K562 (cell line): ENCODE results near the gene MAP1LC3B.

Source experiments
- CEBPZ ChIP-seq: fragments of 150-350 bp; IDR thresholded peaks from 2 replicates; pipeline ENCODE4 v1.6.1; 2014; ENCODE audit warnings: low read depth, mild to moderate bottlenecking, low read length, borderline replicate concordance
- CTCF ChIP-seq, 3 experiments: IDR thresholded peaks in 2 of 3; conservative IDR thresholded peaks in 1 of 3; 2 replicates each; pipeline ENCODE4 v1.5.1; 2011 to 2012; ENCODE audit warnings: low read length in 3 of 3, mild to moderate bottlenecking in 3 of 3, control low read depth in 2 of 3, improper control_type of control experiment in 1 of 3, inconsistent platforms in 1 of 3, low read depth in 1 of 3, mixed read lengths in 1 of 3, moderate library complexity in 1 of 3; ENCODE audit not compliant: insufficient read depth in 2 of 3
- EP300 ChIP-seq: IDR thresholded peaks from 2 replicates; pipeline ENCODE4 v1.6.1; 2012; ENCODE audit warnings: low read length, improper control_type of control experiment
- ESRRA ChIP-seq: fragments of 450-650 bp; IDR thresholded peaks from 2 replicates; pipeline ENCODE4 v1.6.1; 2014; ENCODE audit warnings: low read depth, mild to moderate bottlenecking, moderate library complexity, borderline replicate concordance
- JUND ChIP-seq, 2 experiments: IDR thresholded peaks; 2 replicates in 1 of 2; 3 replicates in 1 of 2; pipeline ENCODE4 v1.6.1; 2011; ENCODE audit warnings: borderline replicate concordance in 2 of 2, low read depth in 2 of 2, low read length in 2 of 2, improper control_type of control experiment in 1 of 2, missing biosample characterization in 1 of 2, missing genetic modification characterization in 1 of 2, missing genetic modification reagents in 1 of 2
- MXI1 ChIP-seq: IDR thresholded peaks from 2 replicates; pipeline ENCODE4 v1.6.1; 2011; ENCODE audit warnings: low read depth, mild to moderate bottlenecking, improper control_type of control experiment, low read length
- PHF8 ChIP-seq: fragments of 200-600 bp; sonication (generic); IDR thresholded peaks from 2 replicates; pipeline ENCODE4 v1.6.1; 2012; ENCODE audit warnings: mixed run types, mild to moderate bottlenecking, inconsistent platforms, low read length, moderate library complexity, borderline replicate concordance
- POLR2A ChIP-seq: fragments of 450-650 bp; conservative IDR thresholded peaks from 2 replicates; pipeline ENCODE4 v1.6.1; 2016
- RCOR1 ChIP-seq, 2 experiments: IDR thresholded peaks; 2 replicates each; pipeline ENCODE4 v1.6.1; 2012; ENCODE audit warnings: low read depth in 2 of 2, low read length in 2 of 2, borderline replicate concordance in 1 of 2, improper control_type of control experiment in 1 of 2
- SIN3A ChIP-seq, 2 experiments: fragments of 150-350 bp in 1 of 2; IDR thresholded peaks; 2 replicates each; pipeline ENCODE4 v1.6.1; 2011 to 2016; ENCODE audit warnings: borderline replicate concordance in 2 of 2, low read depth in 2 of 2, low read length in 2 of 2, mild to moderate bottlenecking in 2 of 2, moderate library complexity in 2 of 2; ENCODE audit not compliant: control insufficient read depth in 1 of 2
- ZNF740 ChIP-seq, 3 experiments: fragments of 200-800 bp in 1 of 3; sonication (Bioruptor generic) in 1 of 3; sonication (generic) in 1 of 3; formaldehyde crosslinking in 1 of 3; IDR thresholded peaks; 2 replicates each; pipeline versions ENCODE4 v1.6.1 to v1.8.0; 2016 to 2022; ENCODE audit warnings: mild to moderate bottlenecking in 2 of 3, missing compliant biosample characterization in 2 of 3, missing genetic modification characterization in 2 of 3, missing genetic modification reagents in 1 of 3
- TF ChIP-seq, protein P1 (sequence below), 2 experiments: fragments of 450-650 bp; formaldehyde crosslinking in 1 of 2; IDR thresholded peaks; 2 replicates each; pipeline versions ENCODE4 v1.4.0 to v1.6.1; 2014 to 2020; ENCODE audit warnings: mild to moderate bottlenecking in 2 of 2, borderline replicate concordance in 1 of 2, low read depth in 1 of 2

- TF ChIP-seq PHF8: no peak
- TF ChIP-seq ZNF740 (CRISPR knock-in tag; IDR thresholded peaks at IDR 0.05): no peak
- TF ChIP-seq ZNF740 (tag; IDR thresholded peaks at IDR 0.05): no peak
- TF ChIP-seq POLR2A: no peak
- TF ChIP-seq SIN3A (IDR thresholded peaks at IDR 0.05; ENCODE audit: borderline replicate concordance in 2 of 2, control insufficient read depth in 1 of 2, low read depth in 2 of 2, low read length in 2 of 2): no peak
- TF ChIP-seq, protein P1, sequence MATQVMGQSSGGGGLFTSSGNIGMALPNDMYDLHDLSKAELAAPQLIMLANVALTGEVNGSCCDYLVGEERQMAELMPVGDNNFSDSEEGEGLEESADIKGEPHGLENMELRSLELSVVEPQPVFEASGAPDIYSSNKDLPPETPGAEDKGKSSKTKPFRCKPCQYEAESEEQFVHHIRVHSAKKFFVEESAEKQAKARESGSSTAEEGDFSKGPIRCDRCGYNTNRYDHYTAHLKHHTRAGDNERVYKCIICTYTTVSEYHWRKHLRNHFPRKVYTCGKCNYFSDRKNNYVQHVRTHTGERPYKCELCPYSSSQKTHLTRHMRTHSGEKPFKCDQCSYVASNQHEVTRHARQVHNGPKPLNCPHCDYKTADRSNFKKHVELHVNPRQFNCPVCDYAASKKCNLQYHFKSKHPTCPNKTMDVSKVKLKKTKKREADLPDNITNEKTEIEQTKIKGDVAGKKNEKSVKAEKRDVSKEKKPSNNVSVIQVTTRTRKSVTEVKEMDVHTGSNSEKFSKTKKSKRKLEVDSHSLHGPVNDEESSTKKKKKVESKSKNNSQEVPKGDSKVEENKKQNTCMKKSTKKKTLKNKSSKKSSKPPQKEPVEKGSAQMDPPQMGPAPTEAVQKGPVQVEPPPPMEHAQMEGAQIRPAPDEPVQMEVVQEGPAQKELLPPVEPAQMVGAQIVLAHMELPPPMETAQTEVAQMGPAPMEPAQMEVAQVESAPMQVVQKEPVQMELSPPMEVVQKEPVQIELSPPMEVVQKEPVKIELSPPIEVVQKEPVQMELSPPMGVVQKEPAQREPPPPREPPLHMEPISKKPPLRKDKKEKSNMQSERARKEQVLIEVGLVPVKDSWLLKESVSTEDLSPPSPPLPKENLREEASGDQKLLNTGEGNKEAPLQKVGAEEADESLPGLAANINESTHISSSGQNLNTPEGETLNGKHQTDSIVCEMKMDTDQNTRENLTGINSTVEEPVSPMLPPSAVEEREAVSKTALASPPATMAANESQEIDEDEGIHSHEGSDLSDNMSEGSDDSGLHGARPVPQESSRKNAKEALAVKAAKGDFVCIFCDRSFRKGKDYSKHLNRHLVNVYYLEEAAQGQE (IDR thresholded peaks at IDR 0.05; ENCODE audit: borderline replicate concordance): no peak
- TF ChIP-seq, protein P1 (CRISPR knock-in tag; IDR thresholded peaks at IDR 0.05; ENCODE audit: low read depth): no peak
- TF ChIP-seq JUND (IDR thresholded peaks at IDR 0.05; ENCODE audit: borderline replicate concordance, low read depth, low read length): no peak
- no peak for TF ChIP-seq JUND (tag; IDR thresholded peaks at IDR 0.05; ENCODE audit: borderline replicate concordance, low read depth, low read length)
- TF ChIP-seq EP300: no peak
- no peak for TF ChIP-seq ESRRA
- TF ChIP-seq RCOR1 (IDR thresholded peaks at IDR 0.05; ENCODE audit: borderline replicate concordance in 1 of 2, low read depth in 2 of 2, low read length in 2 of 2): no peak
- no peak for TF ChIP-seq CTCF (IDR thresholded peaks at IDR 0.05 in 2 of 3, conservative IDR thresholded peaks at IDR 0.05 in 1 of 3; ENCODE audit: insufficient read depth in 2 of 3, low read depth in 1 of 3, low read length in 3 of 3)
- TF ChIP-seq MXI1: no peak
- no peak for TF ChIP-seq CEBPZ
These were observed 11.3 kb upstream of the MAP1LC3B start for GRCh38 chr16:87380881-87381280.
